ENCODE measurements around the gene QRFP. TPM values are rescaled to one million over a fixed set of nuclear protein-coding genes. Genes with fewer than 3 reads are reported as not detected.
A peak's percentile ranks its signal among the peaks of the same experiment; 100 is the strongest.

The QRFP gene
- total RNA-seq, 2 donors from 2014 or later = not detected

- Histone ChIP-seq H3K9me3 (ENCODE audit: control insufficient read depth, low read length) (no peaks in the 10 kb centered on the region), H3K4me3 (ENCODE audit: low read length) (no peak overlapping the region), H3K27ac (ENCODE audit: low read depth, low read length) (no peak overlapping the region), H3K4me1 (ENCODE audit: control insufficient read depth, insufficient read depth, low read length) (no peaks in the 10 kb centered on the region), H3K27me3 (ENCODE audit: control insufficient read depth, insufficient read depth, low read length, poor library complexity, severe bottlenecking) (no peaks in the 10 kb centered on the region), H3K36me3 (ENCODE audit: control insufficient read depth, insufficient read depth, low read length) (no peaks in the 10 kb centered on the region), H3K9ac (ENCODE audit: extremely low read depth, low read length, poor library complexity, severe bottlenecking) (no peak overlapping the region)
- DNase-seq = no peak
- Mint-ChIP-seq H3K4me1 (no peaks in the 10 kb centered on the region), H3K4me3 (no peak overlapping the region), H3K36me3 (ENCODE audit: low read depth) (no peaks in the 10 kb centered on the region), H3K27me3 (ENCODE audit: insufficient read depth) (no peaks in the 10 kb centered on the region), H3K9me3 (no peaks in the 10 kb centered on the region), H3K27ac (no peak overlapping the region)
- WGBS, 2 experiments (ENCODE audit: insufficient coverage in 1 of 2, insufficient read length in 1 of 2) = 91 to 96% methylated on average over 23 to 42 of the region's 42 CpGs
- no peak for TF ChIP-seq CTCF (conservative IDR thresholded peaks at IDR 0.05)
Observed at GRCh38 chr9:130923611-130924447, 27.2 kb upstream of the QRFP start.

DNA sequence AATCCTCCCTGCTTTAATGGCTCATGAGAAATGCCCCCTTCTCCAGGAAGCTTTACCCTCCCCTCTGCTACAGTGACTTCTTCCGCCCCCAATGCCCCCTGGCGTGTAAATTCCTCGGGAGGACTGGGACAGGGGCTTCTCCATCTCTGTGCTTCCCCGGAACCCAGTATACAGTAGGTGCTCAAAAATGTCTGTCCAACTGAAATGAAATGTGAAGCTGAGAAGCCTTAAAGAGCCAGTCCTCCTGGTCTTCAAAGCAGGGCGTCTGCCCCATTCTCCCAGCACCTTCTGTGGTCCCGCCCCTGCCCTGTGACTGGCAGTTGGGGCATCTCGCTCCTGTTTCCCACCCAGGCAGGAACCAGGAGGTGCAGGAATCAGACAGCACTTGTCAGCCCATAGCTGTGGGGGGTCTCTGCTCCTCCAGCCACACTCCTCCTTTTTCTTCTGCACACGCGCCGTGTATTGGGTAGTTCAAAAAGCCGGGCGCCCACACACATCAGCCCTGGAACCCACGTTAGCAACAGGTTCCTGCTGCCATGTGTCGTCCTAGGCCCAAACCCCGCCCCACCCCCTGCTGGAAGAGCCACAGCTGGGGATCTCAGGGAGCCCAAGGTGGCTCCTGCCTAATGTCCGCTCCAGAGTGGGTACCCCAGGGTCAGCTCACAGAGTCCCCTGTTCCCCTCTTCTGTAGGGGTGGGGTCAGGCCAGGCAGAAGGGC, 26.4 kb upstream of the QRFP start:
- Histone ChIP-seq H3K9ac (ENCODE audit: extremely low read depth, low read length, poor library complexity, severe bottlenecking) (no peak overlapping the region), H3K36me3 (ENCODE audit: control insufficient read depth, insufficient read depth, low read length) (no peaks in the 10 kb centered on the region), H3K27me3 (ENCODE audit: control insufficient read depth, insufficient read depth, low read length, poor library complexity, severe bottlenecking) (no peaks in the 10 kb centered on the region), H3K4me1 (ENCODE audit: control insufficient read depth, insufficient read depth, low read length) (no peaks in the 10 kb centered on the region), H3K27ac (ENCODE audit: low read depth, low read length) (no peak overlapping the region), H3K9me3 (ENCODE audit: control insufficient read depth, low read length) (no peaks in the 10 kb centered on the region), H3K4me3 (ENCODE audit: low read length) (no peak overlapping the region)
- peak overlapping the region; percentile 61 for H3K27ac Mint-ChIP-seq
- no peaks in the 10 kb centered on the region for H3K4me1 Mint-ChIP-seq
- no peaks in the 10 kb centered on the region for H3K36me3 Mint-ChIP-seq (ENCODE audit: low read depth)
- no peaks in the 10 kb centered on the region for H3K27me3 Mint-ChIP-seq (ENCODE audit: insufficient read depth)
- TF ChIP-seq CTCF (conservative IDR thresholded peaks at IDR 0.05) = no peak
- no peak overlapping the region for H3K4me3 Mint-ChIP-seq
- peak; percentile 73 for DNase-seq
- no peaks in the 10 kb centered on the region for H3K9me3 Mint-ChIP-seq
- 77 to 85% methylated on average over 13 to 16 of the region's 16 CpGs for WGBS, 2 experiments (ENCODE audit: insufficient coverage in 1 of 2, insufficient read length in 1 of 2)

GRCh38 chr9:130921989-130922892, 25.6 kb upstream of the QRFP start:
- Mint-ChIP-seq H3K9me3 (no peaks in the 10 kb centered on the region), H3K4me3 (no peak overlapping the region), H3K27me3 (ENCODE audit: insufficient read depth) (no peaks in the 10 kb centered on the region), H3K27ac (peak overlapping the region; percentile 61), H3K4me1 (no peaks in the 10 kb centered on the region), H3K36me3 (ENCODE audit: low read depth) (no peaks in the 10 kb centered on the region)
- Histone ChIP-seq H3K9ac (ENCODE audit: extremely low read depth, low read length, poor library complexity, severe bottlenecking) (no peak overlapping the region), H3K4me3 (ENCODE audit: low read length) (no peak overlapping the region), H3K27me3 (ENCODE audit: control insufficient read depth, insufficient read depth, low read length, poor library complexity, severe bottlenecking) (no peaks in the 10 kb centered on the region), H3K4me1 (ENCODE audit: control insufficient read depth, insufficient read depth, low read length) (no peaks in the 10 kb centered on the region), H3K36me3 (ENCODE audit: control insufficient read depth, insufficient read depth, low read length) (no peaks in the 10 kb centered on the region), H3K27ac (ENCODE audit: low read depth, low read length) (peak overlapping the region; percentile 72), H3K9me3 (ENCODE audit: control insufficient read depth, low read length) (no peaks in the 10 kb centered on the region)
- no peak for DNase-seq
- WGBS, 2 experiments (ENCODE audit: insufficient coverage in 1 of 2, insufficient read length in 1 of 2) = 89 to 92% methylated on average over 24 to 31 of the region's 31 CpGs
- no peak for TF ChIP-seq CTCF (conservative IDR thresholded peaks at IDR 0.05)
